A549 (cell line): ENCODE measurements around the gene IL1F10.

Experiments
- E2F6 ChIP-seq: IDR thresholded peaks from 2 replicates; pipeline ENCODE4 v1.6.1; 2012; ENCODE audit warnings: low read depth, borderline replicate concordance
- ELK1 ChIP-seq: fragments of 150-350 bp; IDR thresholded peaks from 2 replicates; pipeline ENCODE4 v1.6.1; 2014; ENCODE audit warnings: low read depth, mild to moderate bottlenecking, low read length
- EP300 ChIP-seq, 2 experiments: fragments of >200 bp; sonication (Bioruptor Twin); formaldehyde crosslinking; IDR thresholded peaks; 2 replicates in 1 of 2; 3 replicates in 1 of 2; pipeline ENCODE4 v1.6.1; 2016 to 2017
- JUN ChIP-seq, 2 experiments: fragments of >200 bp; sonication (Bioruptor Twin); formaldehyde crosslinking; IDR thresholded peaks; 2 replicates in 1 of 2; 3 replicates in 1 of 2; pipeline ENCODE4 v1.6.1; 2016 to 2017
- MAX ChIP-seq: IDR thresholded peaks from 2 replicates; pipeline ENCODE4 v1.6.1; 2012
- POLR2A ChIP-seq: IDR thresholded peaks from 2 replicates; pipeline ENCODE4 v1.6.1; 2012; ENCODE audit warnings: mild to moderate bottlenecking, low read length
- USF2 ChIP-seq: fragments of 450-650 bp; IDR thresholded peaks from 2 replicates; pipeline ENCODE4 v1.6.1; 2014; ENCODE audit warnings: antibody characterized with exemption

- TF ChIP-seq JUN (IDR thresholded peaks at IDR 0.05) (no peak), EP300 (IDR thresholded peaks at IDR 0.05) (no peak), POLR2A (no peak), USF2 (no peak), E2F6 (no peak), MAX (no peak), ELK1 (no peak)
Observed at GRCh38 chr2:113064281-113064680, 3.5 kb upstream of the IL1F10 start.
